ENCODE data around the gene RUFY4. TPM values are rescaled to one million over a fixed set of nuclear protein-coding genes. Genes with fewer than 3 reads are reported as not detected.
"Not testable (repeated sequence)": the region's sequence is repeated elsewhere in the genome, so short reads cannot be mapped to it uniquely, and the experiment has no call there.

The RUFY4 gene
- total and polyA plus RNA-seq, 2 experiments from 2014 or later: 0.27 TPM; not detected in 1

- no peak for TF ChIP-seq ETS1 (IDR thresholded peaks at IDR 0.05)
- no peak for TF ChIP-seq POLR2AphosphoS5 (IDR thresholded peaks at IDR 0.05; ENCODE audit: low read depth)
- TF ChIP-seq ZNF462 (CRISPR knock-in tag; IDR thresholded peaks at IDR 0.05): no peak
- no peak for TF ChIP-seq JUNB (IDR thresholded peaks at IDR 0.05; ENCODE audit: unreplicated experiment)
These were observed 25.3 kb upstream of the RUFY4 start (continued) for GRCh38 chr2:218043701-218044109.

- not testable (repeated sequence) for H3K36me3 Mint-ChIP-seq (ENCODE audit: low read depth); H3K4me1 ChIP-seq (ENCODE audit: insufficient read depth); H4K20me1 ChIP-seq (replicated peaks; ENCODE audit: insufficient read depth); H3K27me3 ChIP-seq (ENCODE audit: insufficient read depth); DNase-seq (ENCODE audit: low spot score); H3K4me1 Mint-ChIP-seq; H3K27me3 Mint-ChIP-seq (ENCODE audit: insufficient read depth, low read depth, poor library complexity); H3K4me3 ChIP-seq; H2AFZ ChIP-seq; H3K4me2 ChIP-seq; H3K79me2 ChIP-seq (replicated peaks; ENCODE audit: insufficient read depth); H3F3A ChIP-seq (replicated peaks; ENCODE audit: low read depth); H3K4me3 Mint-ChIP-seq; H3K9me2 ChIP-seq (ENCODE audit: insufficient read depth); ATAC-seq; H3K27ac ChIP-seq (ENCODE audit: low read depth); H3K27ac Mint-ChIP-seq; H3K36me3 ChIP-seq (ENCODE audit: insufficient read depth)
- peaks cover 21% of the 10 kb centered on the region for H3K9me3 Mint-ChIP-seq
These were observed 24.5 kb upstream of the RUFY4 start for GRCh38 chr2:218044599-218044998.

Data from GM23338 (cell line).